GM18951 (cell line): Measurements from ENCODE around the gene ESRRG.

Experiments used
- POLR2A ChIP-seq: IDR thresholded peaks from 4 replicates; pipeline ENCODE4 v1.6.1; 2011; ENCODE audit warnings: mild to moderate bottlenecking; ENCODE audit not compliant: insufficient read length, insufficient read depth; ENCODE audit errors: extremely low read depth
- in situ Hi-C: fragments of 300-500 bp; cut with MboI; formaldehyde crosslinking; loops from one replicate; pipeline ENCODE4 v1.12.0; 2022; ENCODE audit warnings: low sequenced_read_pairs, mixed read lengths, inconsistent platforms; ENCODE audit not compliant: unreplicated experiment

Gene ESRRG

GRCh38 chr1:216686860-216687766 lies 36.1 kb downstream of the ESRRG start:
- TF ChIP-seq POLR2A: no peak
- in situ Hi-C loops: no loop called here

- TF ChIP-seq POLR2A: no peak
- in situ Hi-C loops: no loop called here
Measured at GRCh38 chr1:216682752-216683151, 40.5 kb downstream of the ESRRG start.

GRCh38 chr1:216679108-216679507 lies 44.1 kb downstream of the ESRRG start:
- in situ Hi-C loops: no loop called here
- TF ChIP-seq POLR2A: no peak

GRCh38 chr1:216670118-216670883 lies 52.9 kb downstream of the ESRRG start:
- in situ Hi-C loops: no loop called here
- TF ChIP-seq POLR2A: no peak

- no peak for TF ChIP-seq POLR2A
- in situ Hi-C loops: no loop called here
Measured at GRCh38 chr1:216666441-216666840, 56.8 kb downstream of the ESRRG start.

GRCh38 chr1:216665856-216666255 lies 57.4 kb downstream of the ESRRG start:
- no peak for TF ChIP-seq POLR2A
- in situ Hi-C loops: no loop called here

- in situ Hi-C loops: no loop called here
- TF ChIP-seq POLR2A: no peak
Measured at GRCh38 chr1:216665406-216665805, 57.8 kb downstream of the ESRRG start.

- no peak for TF ChIP-seq POLR2A
- in situ Hi-C loops: no loop called here
Measured at GRCh38 chr1:216662681-216663080, 60.5 kb downstream of the ESRRG start.

GRCh38 chr1:216660561-216660960 lies 62.7 kb downstream of the ESRRG start:
- in situ Hi-C loops: no loop called here
- no peak for TF ChIP-seq POLR2A

- TF ChIP-seq POLR2A: no peak
- in situ Hi-C loops: no loop called here
Measured at GRCh38 chr1:216653001-216653400, 70.2 kb downstream of the ESRRG start.

- in situ Hi-C loops: no loop called here
- no peak for TF ChIP-seq POLR2A
Measured at GRCh38 chr1:216651826-216652418, 71.3 kb downstream of the ESRRG start.

GRCh38 chr1:216643176-216643575 lies 80.1 kb downstream of the ESRRG start:
- in situ Hi-C loops: no loop called here
- TF ChIP-seq POLR2A: no peak

GRCh38 chr1:216641669-216642460 lies 81.4 kb downstream of the ESRRG start:
- TF ChIP-seq POLR2A: no peak
- in situ Hi-C loops: no loop called here
